HT-29 (cell line): ENCODE data around the gene CFAP61. TPM values are rescaled to one million over a fixed set of nuclear protein-coding genes. Genes with fewer than 3 reads are reported as not detected.
A peak's percentile ranks its signal among the peaks of the same experiment; 100 is the strongest.
"Not testable (repeated sequence)": the region's sequence is repeated elsewhere in the genome, so short reads cannot be mapped to it uniquely, and the experiment has no call there.

Source experiments
- DNase-seq: peaks from one replicate; pipeline ENCODE4 v3.0.0-alpha.2; 2015; ENCODE audit warnings: low spot score
- total RNA-seq: library from RNA; depleted of rRNA; stranded (reverse); fragments of >200 nt; shearing (Covaris generic); gene quantifications from 2 replicates; pipeline ENCODE4 v1.2.3, GENCODE V29; 2014

Gene CFAP61
- total RNA-seq, 1 experiment from 2014 or later: not detected

GRCh38 chr20:20092827-20093226, 40.5 kb downstream of the CFAP61 start:
- DNase-seq: no peak

GRCh38 chr20:20094410-20094809, 42.1 kb downstream of the CFAP61 start:
- DNase-seq: no peak

- no peak for DNase-seq
Measured at GRCh38 chr20:20095114-20095872, 43.0 kb downstream of the CFAP61 start.

- DNase-seq: no peak
Measured at GRCh38 chr20:20096421-20096820, 44.1 kb downstream of the CFAP61 start.

- DNase-seq: no peak
Measured at GRCh38 chr20:20100881-20101280, 48.5 kb downstream of the CFAP61 start.

GRCh38 chr20:20102163-20102562, 49.8 kb downstream of the CFAP61 start:
- no peak for DNase-seq

- DNase-seq: no peak
Measured at GRCh38 chr20:20102716-20103258, 50.5 kb downstream of the CFAP61 start.

GRCh38 chr20:20103486-20103885, 51.2 kb downstream of the CFAP61 start:
- DNase-seq: no peak

- not testable (repeated sequence) for DNase-seq
Measured at GRCh38 chr20:20123187-20123586, 70.9 kb downstream of the CFAP61 start.

GRCh38 chr20:20130399-20130798, 78.1 kb downstream of the CFAP61 start:
- DNase-seq: peak; percentile 18

- DNase-seq: no peak
Measured at GRCh38 chr20:20134941-20135575, 82.7 kb downstream of the CFAP61 start.

GRCh38 chr20:20136313-20136712, 84.0 kb downstream of the CFAP61 start:
- no peak for DNase-seq

- no peak for DNase-seq
Measured at GRCh38 chr20:20137851-20138250, 85.5 kb downstream of the CFAP61 start.

GRCh38 chr20:20138301-20139064, 86.2 kb downstream of the CFAP61 start:
- DNase-seq: no peak

- no peak for DNase-seq
Measured at GRCh38 chr20:20139403-20139802, 87.1 kb downstream of the CFAP61 start.

GRCh38 chr20:20143165-20143564, 90.8 kb downstream of the CFAP61 start:
- no peak for DNase-seq

- DNase-seq: no peak
Measured at GRCh38 chr20:20143646-20144045, 91.3 kb downstream of the CFAP61 start.

- no peak for DNase-seq
Measured at GRCh38 chr20:20148779-20149178, 96.4 kb downstream of the CFAP61 start.

- no peak for DNase-seq
Measured at GRCh38 chr20:20150241-20150640, 97.9 kb downstream of the CFAP61 start.

- no peak for DNase-seq
Measured at GRCh38 chr20:20160520-20160919, 108.2 kb downstream of the CFAP61 start.

GRCh38 chr20:20161611-20162010, 109.3 kb downstream of the CFAP61 start:
- no peak for DNase-seq

- no peak for DNase-seq
Measured at GRCh38 chr20:20167698-20168097, 115.4 kb downstream of the CFAP61 start.
